ENCODE measurements around the gene RUSF1.
"Not testable (repeated sequence)": the region's sequence is repeated elsewhere in the genome, so short reads cannot be mapped to it uniquely, and the experiment has no call there.

The RUSF1 gene

DNA sequence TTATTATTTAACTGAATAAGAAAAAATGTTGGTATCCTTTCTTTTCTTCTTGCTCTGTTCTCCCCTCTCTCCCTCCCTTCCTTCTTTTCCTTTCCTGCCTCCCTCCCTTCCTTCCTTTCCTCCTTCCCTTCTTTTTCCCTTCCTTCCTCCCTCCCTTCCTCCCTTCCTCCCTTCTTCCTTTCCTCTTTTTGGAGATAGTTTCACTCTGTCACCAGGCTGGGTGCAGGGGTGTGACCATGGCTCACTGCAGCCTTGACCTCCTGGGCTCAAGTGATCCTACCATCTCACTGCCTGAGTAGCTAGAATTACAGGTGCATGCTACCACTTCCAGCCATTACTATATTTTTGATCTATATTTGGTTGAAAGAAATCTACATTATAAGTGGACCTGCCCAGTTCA, 5.7 kb upstream of the RUSF1 start:
- no peak for DNase-seq

- DNase-seq = no peak
Observed at GRCh38 chr16:31513126-31513525, 4.9 kb upstream of the RUSF1 start.

DNA sequence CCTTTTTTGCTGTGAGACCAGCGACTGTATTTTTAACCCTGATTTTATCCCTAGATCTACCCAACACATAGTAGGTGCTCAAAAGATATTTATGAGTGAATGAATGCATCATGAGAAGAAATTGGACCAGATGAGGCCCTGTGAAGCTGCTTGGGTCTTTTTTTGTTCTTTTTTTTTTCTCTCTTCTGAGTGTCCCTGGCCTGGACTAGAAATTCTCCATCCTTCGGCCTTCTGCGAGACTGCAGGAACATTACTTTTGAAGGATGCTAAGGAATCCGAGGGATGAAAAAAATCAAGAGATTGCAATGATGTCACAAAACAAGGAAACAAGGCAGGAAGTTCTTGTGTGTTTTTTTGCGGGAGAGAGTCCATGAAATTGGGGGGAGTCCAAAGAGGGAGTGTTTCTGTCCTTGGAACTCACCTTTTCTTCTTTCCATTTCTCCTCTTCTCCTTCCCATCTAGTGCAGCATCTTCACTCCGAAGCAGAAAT, 560 bp upstream of the RUSF1 start:
- DNase-seq = no peak

GRCh38 chr16:31507617-31507928, 618 bp downstream of the RUSF1 start:
- DNase-seq = no peak

DNA sequence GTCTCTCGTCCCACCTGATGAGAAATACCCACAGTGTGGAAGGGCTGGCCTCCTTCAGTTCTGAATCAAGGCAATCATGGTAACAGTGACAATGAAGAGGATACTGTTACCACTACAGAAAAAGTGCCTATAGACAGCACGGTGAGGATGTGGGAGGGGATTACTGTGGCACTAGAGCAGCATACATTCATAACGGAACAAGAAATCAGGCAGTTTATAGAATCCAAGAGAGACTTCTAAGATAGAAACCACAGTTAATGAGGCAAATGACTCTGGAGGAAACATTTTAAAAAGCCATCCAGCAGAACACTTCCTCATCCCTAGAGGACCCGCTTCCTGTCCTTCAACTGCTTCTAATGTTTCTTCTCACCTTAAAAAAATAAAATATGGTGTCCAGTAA, 2.7 kb downstream of the RUSF1 start:
- DNase-seq = peak; percentile 37

GRCh38 chr16:31504159-31504558, 4.0 kb downstream of the RUSF1 start:
- no peak for DNase-seq

DNA sequence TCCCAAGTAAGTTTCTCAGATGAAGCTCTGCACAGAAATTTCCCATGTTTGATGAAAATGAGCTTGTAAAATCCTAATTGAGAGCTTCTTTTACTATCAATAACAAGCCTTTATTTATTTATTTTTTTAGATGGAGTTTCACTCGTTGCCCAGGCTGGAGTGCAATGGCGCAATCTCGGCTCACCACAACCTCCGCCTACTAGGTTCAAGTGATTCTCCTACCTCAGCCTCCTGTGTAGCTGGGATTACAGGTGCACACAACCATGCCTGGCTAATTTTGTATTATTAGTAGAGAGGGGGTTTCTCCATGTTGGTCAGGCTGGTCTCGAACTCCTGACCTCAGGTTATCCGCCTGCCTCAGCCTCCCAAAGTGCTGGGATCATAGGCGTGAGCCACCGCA, 4.6 kb downstream of the RUSF1 start:
- DNase-seq = not testable (repeated sequence)

DNA sequence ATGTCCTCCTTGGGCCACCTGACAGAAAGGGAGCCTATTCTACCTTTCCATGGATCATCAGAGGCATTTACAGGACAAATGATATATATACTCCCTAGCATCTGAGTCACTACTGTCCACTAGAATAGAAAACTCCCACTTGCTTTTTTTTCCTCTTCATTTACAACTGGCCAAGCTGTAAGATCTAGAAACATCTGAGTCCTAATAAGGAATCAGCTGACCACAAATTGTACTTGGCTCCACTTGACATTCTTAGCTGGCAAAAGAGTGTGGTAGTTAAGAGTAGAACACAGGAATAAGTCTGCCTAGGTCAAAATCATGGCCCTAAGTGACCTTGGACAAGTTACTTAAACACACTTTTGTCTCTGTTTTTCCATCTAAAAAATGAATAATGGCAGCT, 5.2 kb downstream of the RUSF1 start:
- DNase-seq = no peak

- no peak for DNase-seq
Observed at GRCh38 chr16:31501966-31502348, 6.2 kb downstream of the RUSF1 start.

DNA sequence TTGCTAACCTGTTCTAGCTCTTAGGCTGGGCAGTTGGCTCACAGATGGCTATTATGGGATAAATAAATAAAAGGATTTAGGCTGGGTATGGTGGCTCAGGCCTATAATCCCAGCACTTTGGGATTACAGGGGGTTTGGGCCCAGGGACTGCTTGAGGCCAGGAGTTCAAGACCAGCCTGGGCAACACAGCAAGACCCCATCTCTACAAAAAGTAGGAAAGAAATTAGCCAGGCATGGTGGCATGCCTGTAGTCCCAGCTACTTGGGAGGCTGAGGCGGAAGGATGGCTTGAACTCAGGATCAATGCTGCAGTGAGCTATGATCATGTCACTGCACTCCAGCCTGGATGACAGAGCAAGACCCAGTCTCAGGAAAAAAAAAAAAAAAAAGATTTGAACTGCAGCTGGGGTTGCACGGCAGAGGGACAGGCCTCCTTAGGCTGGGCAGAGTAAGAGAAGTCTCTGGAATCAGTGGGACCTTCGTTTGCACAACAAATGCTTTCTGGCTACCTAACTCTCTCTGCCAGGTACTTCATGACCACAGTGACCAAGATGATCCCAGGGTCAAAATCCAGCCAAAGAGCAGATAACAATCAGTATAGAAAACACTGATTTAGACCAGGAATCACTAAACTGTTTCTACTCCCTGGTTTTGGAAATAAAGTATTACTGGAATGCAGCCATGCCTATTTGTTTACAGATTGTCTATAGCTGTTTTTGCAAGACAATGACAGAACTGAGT, 6.8 kb downstream of the RUSF1 start:
- DNase-seq = no peak

GRCh38 chr16:31499928-31500327, 8.3 kb downstream of the RUSF1 start:
- no peak for DNase-seq

DNA sequence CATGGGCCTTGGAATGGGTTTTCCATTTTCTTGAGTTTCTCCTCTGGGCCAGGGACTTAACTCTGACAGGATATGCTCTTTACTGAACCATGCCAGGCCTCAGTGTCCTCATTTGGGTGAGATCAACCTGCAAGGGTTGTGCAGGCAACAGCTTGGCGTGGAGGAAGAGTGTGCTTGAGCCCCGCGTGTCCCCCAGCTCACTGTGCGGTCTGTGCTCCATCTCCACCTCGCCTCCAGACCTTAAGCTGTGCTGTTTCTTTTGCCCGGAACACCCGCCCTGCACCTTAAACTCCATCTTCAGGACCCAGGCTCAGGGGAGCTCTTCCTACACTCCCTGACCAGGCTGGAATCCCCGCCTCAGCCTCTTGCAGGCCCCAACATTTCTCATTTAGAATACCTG, 9.7 kb downstream of the RUSF1 start:
- DNase-seq = no peak

- no peak for DNase-seq
Observed at GRCh38 chr16:31496670-31497069, 11.5 kb downstream of the RUSF1 start.

DNA sequence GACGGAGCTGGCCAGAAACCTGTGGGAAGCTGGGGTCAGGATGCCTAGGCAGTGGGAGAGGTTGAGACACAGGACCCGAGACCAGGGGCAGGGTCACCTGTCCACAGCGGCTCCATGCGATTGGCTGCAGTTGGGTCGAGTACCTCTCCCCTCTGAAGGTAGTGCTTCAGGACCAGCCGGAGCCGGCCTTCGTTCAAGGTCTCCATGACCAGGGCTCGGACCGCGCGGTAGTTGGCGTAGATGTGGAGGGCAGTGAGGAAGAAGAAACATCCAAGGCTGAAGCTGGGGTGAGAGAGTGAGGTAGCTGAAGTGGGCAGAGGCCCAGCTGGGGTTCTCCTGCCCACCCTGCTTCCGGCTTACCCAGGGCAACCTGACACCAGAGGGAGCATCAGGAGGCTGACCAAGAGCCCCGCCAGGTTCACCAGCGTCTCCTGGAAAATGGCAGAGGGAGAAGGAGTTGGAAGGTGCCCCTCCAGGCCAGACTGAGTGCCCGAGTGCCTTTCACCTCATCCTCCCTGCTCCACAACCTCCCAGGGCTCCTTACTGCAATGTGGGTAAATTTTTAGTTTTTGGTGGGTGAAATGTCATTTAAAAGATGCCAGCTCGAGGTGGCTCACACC, 14.6 kb downstream of the RUSF1 start:
- DNase-seq = no peak

DNA sequence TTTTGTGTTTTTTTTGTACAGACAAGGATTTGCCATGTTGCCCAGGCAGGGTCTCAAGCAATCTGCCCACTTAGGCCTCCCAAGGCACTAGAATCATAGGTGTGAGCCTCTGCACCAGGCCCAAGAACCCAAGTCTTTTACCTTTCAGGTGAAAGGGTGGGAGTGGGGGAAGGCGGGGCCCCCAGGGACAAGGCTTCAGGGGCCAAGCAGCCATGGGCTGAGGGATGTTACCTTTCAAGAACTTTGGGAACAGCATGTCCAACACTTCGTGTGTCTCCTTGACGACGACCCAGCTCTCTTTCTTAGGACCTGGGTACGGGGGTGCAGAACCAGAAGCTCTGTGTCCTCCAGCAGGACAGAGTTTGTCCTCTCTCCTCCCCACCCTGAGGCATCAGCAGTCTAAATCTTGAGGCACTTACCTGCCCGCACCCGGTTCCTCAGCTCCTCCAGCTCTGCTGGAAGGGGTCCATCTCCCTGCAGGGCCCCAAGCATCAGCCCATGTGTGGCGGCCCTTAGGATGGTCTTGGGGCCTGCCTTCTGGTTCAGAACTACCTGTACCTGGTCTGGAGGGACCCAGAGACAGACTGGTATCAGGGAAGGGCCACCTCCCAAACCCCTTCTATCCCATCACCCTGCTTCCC, 16.3 kb downstream of the RUSF1 start:
- DNase-seq = no peak

GRCh38 chr16:31489616-31490584, 18.3 kb downstream of the RUSF1 start:
- no peak for DNase-seq

- no peak for DNase-seq
Observed at GRCh38 chr16:31489298-31489564, 19.0 kb downstream of the RUSF1 start.

DNA sequence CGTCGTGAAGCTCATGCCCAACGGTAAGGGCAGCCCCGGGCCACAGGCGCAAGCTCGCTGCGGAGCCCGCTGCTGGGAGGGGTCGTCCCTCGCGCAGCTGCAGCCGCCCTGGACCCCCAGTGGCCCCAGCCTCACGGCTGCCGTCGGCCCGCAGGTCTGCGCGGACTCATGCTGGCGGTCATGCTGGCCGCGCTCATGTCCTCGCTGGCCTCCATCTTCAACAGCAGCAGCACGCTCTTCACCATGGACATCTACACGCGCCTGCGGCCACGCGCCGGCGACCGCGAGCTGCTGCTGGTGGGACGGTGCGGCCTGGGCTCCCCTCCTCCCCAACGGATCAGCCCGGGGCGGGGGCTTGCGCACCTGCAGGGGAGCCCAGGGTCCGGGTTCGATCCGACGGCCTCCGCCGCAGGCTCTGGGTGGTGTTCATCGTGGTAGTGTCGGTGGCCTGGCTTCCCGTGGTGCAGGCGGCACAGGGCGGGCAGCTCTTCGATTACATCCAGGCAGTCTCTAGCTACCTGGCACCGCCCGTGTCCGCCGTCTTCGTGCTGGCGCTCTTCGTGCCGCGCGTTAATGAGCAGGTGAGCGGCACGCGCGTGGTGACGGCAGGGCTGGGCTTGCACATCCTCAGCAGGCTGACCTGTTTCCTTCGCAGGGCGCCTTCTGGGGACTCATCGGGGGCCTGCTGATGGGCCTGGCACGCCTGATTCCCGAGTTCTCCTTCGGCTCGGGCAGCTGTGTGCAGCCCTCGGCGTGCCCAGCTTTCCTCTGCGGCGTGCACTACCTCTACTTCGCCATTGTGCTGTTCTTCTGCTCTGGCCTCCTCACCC, 19.5 kb downstream of the RUSF1 start:
- DNase-seq = no peak

DNA sequence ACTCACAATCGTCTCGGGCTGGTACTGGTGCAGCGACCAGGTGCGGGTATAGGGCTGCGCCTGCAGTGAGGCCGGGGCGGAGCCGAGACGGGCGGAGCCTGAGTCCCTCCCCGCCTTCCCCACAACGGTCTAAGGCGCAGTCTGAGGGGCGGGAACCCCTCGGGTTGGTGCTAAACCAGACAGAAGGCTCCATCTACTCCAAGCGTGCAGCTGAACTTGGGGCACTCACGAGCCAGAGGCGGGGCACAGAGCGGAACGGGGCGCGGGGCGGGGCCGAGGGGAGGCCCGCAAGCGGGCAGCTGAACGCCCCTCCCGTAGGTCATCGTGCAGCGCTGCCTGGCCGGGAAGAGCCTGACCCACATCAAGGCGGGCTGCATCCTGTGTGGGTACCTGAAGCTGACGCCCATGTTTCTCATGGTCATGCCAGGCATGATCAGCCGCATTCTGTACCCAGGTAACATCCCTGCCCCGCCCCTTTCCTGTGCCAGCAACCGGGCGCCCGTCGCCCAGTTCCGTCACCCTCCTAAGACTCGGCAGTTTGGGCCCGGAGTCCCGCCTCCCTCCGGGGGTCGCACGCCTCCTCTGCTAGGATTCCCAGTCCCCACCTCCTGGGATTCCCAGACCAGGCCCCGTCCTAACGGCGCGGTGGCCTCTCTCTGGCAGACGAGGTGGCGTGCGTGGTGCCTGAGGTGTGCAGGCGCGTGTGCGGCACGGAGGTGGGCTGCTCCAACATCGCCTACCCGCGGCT, 20.3 kb downstream of the RUSF1 start:
- DNase-seq = peak; percentile 67

GRCh38 chr16:31487071-31487719, 21.0 kb downstream of the RUSF1 start:
- DNase-seq = no peak

DNA sequence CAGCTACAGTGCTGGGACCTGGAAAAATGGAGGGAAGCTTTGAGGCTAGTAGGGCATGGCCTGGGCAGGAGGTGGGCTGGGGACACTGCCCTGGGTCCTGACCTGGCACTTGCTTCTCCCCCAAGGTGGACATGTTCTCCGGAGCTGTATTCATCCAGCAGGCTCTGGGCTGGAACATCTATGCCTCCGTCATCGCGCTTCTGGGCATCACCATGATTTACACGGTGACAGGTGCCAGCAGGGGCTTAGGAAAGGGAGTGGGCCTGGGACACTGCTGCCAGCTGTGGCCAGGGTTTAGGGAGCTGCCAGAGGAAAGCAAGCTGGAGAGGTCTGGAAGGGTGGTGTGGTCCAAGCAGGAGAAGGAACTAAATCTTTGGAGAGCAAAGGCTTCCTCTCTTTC, 22.1 kb downstream of the RUSF1 start:
- DNase-seq = no peak

All from activated CD4-positive, alpha-beta T cell treated with anti-CD3 and anti-CD28 coated beads for 48 hours (primary cell).